IMR-90 (cell line): ENCODE results near the gene CAMSAP3. TPM values are rescaled to one million over a fixed set of nuclear protein-coding genes. Genes with fewer than 3 reads are reported as not detected.

Experiments used
- ATAC-seq: fragments of 200-7000 bp; cut with Tn5 transposase; 2 replicates; pipeline ENCODE4 v1.9.1; 2020; ENCODE audit warnings: low read depth, mild to moderate bottlenecking, moderate library complexity
- BruUV-seq: library from RNA; stranded (reverse); fragments of 400-500 nt; replicated peaks from 2 replicates; lab custom pipeline; 2021; lab: Mats Ljungman, UMichigan
- CTCF ChIA-PET: fragments of 300-600 bp; formaldehyde crosslinking; extraction: SDS; loops from one replicate; lab custom pipeline; 2021; ENCODE audit warnings: antibody characterized with exemption; lab: Yijun Ruan, JAX
- POLR2A ChIA-PET: fragments of 300-600 bp; sonication (Branson Sonifier 250); formaldehyde crosslinking; loops from one replicate; lab custom pipeline; 2022; ENCODE audit warnings: antibody characterized with exemption; ENCODE audit not compliant: unreplicated experiment; lab: Charles Lee
- DNase-seq: peaks from one replicate; pipeline ENCODE4 v3.0.0; 2013
- H2AFZ ChIP-seq: replicated peaks from 2 replicates; pipeline ENCODE3; 2013; ENCODE audit warnings: low read length, mild to moderate bottlenecking; ENCODE audit not compliant: poor library complexity
- H2AK5ac ChIP-seq: 2 replicates; pipeline ENCODE4 v1.6.1; 2013; ENCODE audit warnings: low read depth, low read length, inconsistent platforms
- H2AK9ac ChIP-seq: replicated peaks from 2 replicates; pipeline ENCODE3; 2013; ENCODE audit warnings: mild to moderate bottlenecking, low read depth, low read length, moderate library complexity; ENCODE audit not compliant: poor library complexity
- H2BK120ac ChIP-seq: 2 replicates; pipeline ENCODE4 v1.6.1; 2013; ENCODE audit warnings: low read depth, low read length, inconsistent platforms
- H2BK15ac ChIP-seq: 3 replicates; pipeline ENCODE4 v1.6.1; 2013; ENCODE audit warnings: low read depth, low read length, inconsistent platforms
- H2BK20ac ChIP-seq: 2 replicates; pipeline ENCODE4 v1.6.1; 2013; ENCODE audit warnings: low read depth, mild to moderate bottlenecking, inconsistent platforms, low read length, moderate library complexity
- H2BK5ac ChIP-seq: 2 replicates; pipeline ENCODE4 v1.6.1; 2013; ENCODE audit warnings: mild to moderate bottlenecking, low read depth, low read length, inconsistent platforms; ENCODE audit not compliant: poor library complexity, severe bottlenecking
- H3K14ac ChIP-seq: replicated peaks from 2 replicates; pipeline ENCODE4 v1.6.1; 2013; ENCODE audit warnings: low read depth, low read length, inconsistent platforms
- H3K18ac ChIP-seq: 2 replicates; pipeline ENCODE4 v1.6.1; 2013; ENCODE audit warnings: low read depth, low read length, control low read depth
- H3K23ac ChIP-seq: 2 replicates; pipeline ENCODE4 v1.6.1; 2013; ENCODE audit warnings: low read depth, low read length, inconsistent platforms
- H3K27ac ChIP-seq: 2 replicates; pipeline ENCODE4 v1.5.1; 2013; ENCODE audit warnings: mild to moderate bottlenecking, control low read depth, low read length; ENCODE audit not compliant: insufficient read depth
- H3K27me3 ChIP-seq: 2 replicates; pipeline ENCODE4 v1.6.1; 2013; ENCODE audit warnings: low read length; ENCODE audit not compliant: control insufficient read depth, insufficient read depth
- H3K36me3 ChIP-seq: 2 replicates; pipeline ENCODE4 v1.6.1; 2013; ENCODE audit warnings: low read length, mixed read lengths; ENCODE audit not compliant: control insufficient read depth, insufficient read depth
- H3K4ac ChIP-seq: 2 replicates; pipeline ENCODE4 v1.6.1; 2013; ENCODE audit warnings: low read depth, low read length, inconsistent platforms
- H3K4me1 ChIP-seq: 2 replicates; pipeline ENCODE4 v1.6.1; 2013; ENCODE audit warnings: low read length, mixed read lengths; ENCODE audit not compliant: control insufficient read depth, insufficient read depth
- H3K4me2 ChIP-seq: 2 replicates; pipeline ENCODE4 v1.6.1; 2013; ENCODE audit warnings: low read depth, mild to moderate bottlenecking, control low read depth, low read length, moderate library complexity
- H3K4me3 ChIP-seq: 2 replicates; pipeline ENCODE4 v1.5.1; 2013; ENCODE audit warnings: low read depth, mild to moderate bottlenecking, control low read depth, low read length, moderate library complexity; ENCODE audit not compliant: insufficient read depth
- H3K56ac ChIP-seq: 2 replicates; pipeline ENCODE4 v1.6.1; 2013; ENCODE audit warnings: low read length, inconsistent platforms; ENCODE audit not compliant: insufficient read depth; ENCODE audit errors: extremely low read depth
- H3K79me1 ChIP-seq, 2 experiments: 2 replicates each; pipeline ENCODE4 v1.6.1; 2013; ENCODE audit warnings: low read length in 2 of 2, inconsistent platforms in 1 of 2, low read depth in 1 of 2
- H3K9ac ChIP-seq: 2 replicates; pipeline ENCODE4 v1.6.1; 2013; ENCODE audit warnings: low read depth, low read length, control low read depth
- H3K9me1 ChIP-seq: 2 replicates; pipeline ENCODE4 v1.6.1; 2013; ENCODE audit warnings: low read length, inconsistent platforms; ENCODE audit not compliant: insufficient read depth
- H3K9me3 ChIP-seq: 2 replicates; pipeline ENCODE4 v1.6.1; 2013; ENCODE audit warnings: low read length; ENCODE audit not compliant: control insufficient read depth, insufficient read depth
- H4K20me1 ChIP-seq: 2 replicates; pipeline ENCODE4 v1.6.1; 2013; ENCODE audit warnings: low read length, inconsistent platforms; ENCODE audit not compliant: insufficient read depth
- H4K5ac ChIP-seq: 2 replicates; pipeline ENCODE4 v1.6.1; 2013; ENCODE audit warnings: mild to moderate bottlenecking, low read depth, low read length, control low read depth
- H4K8ac ChIP-seq, 2 experiments: 2 replicates each; pipeline ENCODE4 v1.6.1; 2013; ENCODE audit warnings: low read depth in 2 of 2, low read length in 2 of 2, control low read depth in 1 of 2, inconsistent platforms in 1 of 2
- H4K91ac ChIP-seq: 2 replicates; pipeline ENCODE4 v1.6.1; 2013; ENCODE audit warnings: low read depth, low read length, inconsistent platforms; ENCODE audit not compliant: insufficient read depth
- BHLHE40 ChIP-seq: fragments of 150-350 bp; IDR thresholded peaks from 2 replicates; pipeline ENCODE4 v1.6.1; 2016; ENCODE audit warnings: mild to moderate bottlenecking, low read depth, low read length
- CTCF ChIP-seq: conservative IDR thresholded peaks from 2 replicates; pipeline ENCODE4 v1.5.1; 2012; ENCODE audit warnings: mild to moderate bottlenecking, low read depth, low read length, improper control_type of control experiment
- MAZ ChIP-seq: IDR thresholded peaks from 2 replicates; pipeline ENCODE4 v1.6.1; 2012; ENCODE audit warnings: low read depth, mild to moderate bottlenecking, low read length, improper control_type of control experiment, moderate library complexity, borderline replicate concordance
- NFE2L2 ChIP-seq: fragments of 150-350 bp; IDR thresholded peaks from 2 replicates; pipeline ENCODE4 v1.6.1; 2016; ENCODE audit warnings: low read depth, mild to moderate bottlenecking, low read length
- POLR2A ChIP-seq: IDR thresholded peaks from 2 replicates; pipeline ENCODE4 v1.6.1; 2012; ENCODE audit warnings: mild to moderate bottlenecking, low read depth, low read length
- RAD21 ChIP-seq: IDR thresholded peaks from 2 replicates; pipeline ENCODE4 v1.6.1; 2012; ENCODE audit warnings: low read length, improper control_type of control experiment
- RFX5 ChIP-seq: IDR thresholded peaks from 2 replicates; pipeline ENCODE4 v1.8.0; 2012; ENCODE audit warnings: low read depth, mild to moderate bottlenecking, low read length, moderate library complexity
- SMC3 ChIP-seq: fragments of 150-350 bp; IDR thresholded peaks from 2 replicates; pipeline ENCODE4 v1.6.1; 2016; ENCODE audit warnings: low read depth, mild to moderate bottlenecking, antibody characterized with exemption, low read length, moderate library complexity
- USF2 ChIP-seq: fragments of 150-350 bp; IDR thresholded peaks from 2 replicates; pipeline ENCODE4 v1.6.1; 2017; ENCODE audit warnings: mild to moderate bottlenecking, antibody characterized with exemption, low read length, low read depth
- WGBS, 2 experiments: methylation state at CpG; one replicate each; pipeline versions ENCODE4 v1.1.5 to v1.1.7; 2013; ENCODE audit warnings: missing lambda C conversion rate in 2 of 2; ENCODE audit not compliant: insufficient read length in 1 of 2; ENCODE audit errors: extremely low coverage in 2 of 2; 5-methylcytosine and 5-hydroxymethylcytosine counted together
- dilution Hi-C: fragments of 300-500 bp; cut with HindIII; formaldehyde crosslinking; loops from one replicate; pipeline ENCODE4 v1.14.3; 2018; ENCODE audit warnings: low sequenced_read_pairs; ENCODE audit not compliant: unreplicated experiment
- in situ Hi-C: fragments of 300-500 bp; cut with MboI; formaldehyde crosslinking; loops from 3 replicates; pipeline ENCODE4 v1.14.3; 2019; ENCODE audit warnings: low sequenced_read_pairs, inconsistent platforms, mixed read lengths
- intact Hi-C: fragments of 100-400 bp; cut with micrococcal nuclease; formaldehyde crosslinking; loops from 2 replicates; pipeline ENCODE4 v1.10.0; 2022
- polyA plus RNA-seq, 3 experiments: library from polyadenylated mRNA; depleted of rRNA; stranded (reverse); fragments of >200 nt; gene quantifications; 2 replicates each; pipeline ENCODE4 v1.2.3, GENCODE V29; 2012; ENCODE audit warnings: low replicate concordance in 1 of 3
- total RNA-seq: library from RNA; depleted of rRNA; stranded (reverse); fragments of >200 nt; gene quantifications from 2 replicates; pipeline ENCODE4 v1.2.3, GENCODE V29; 2012
- TF ChIP-seq, protein P1 (sequence below): fragments of 150-350 bp; IDR thresholded peaks from 2 replicates; pipeline ENCODE4 v1.6.1; 2016; ENCODE audit warnings: low read depth, mild to moderate bottlenecking, low read length, moderate library complexity, borderline replicate concordance

Gene CAMSAP3
- total and polyA plus RNA-seq, 2 of the 4 experiments (the other 2 are of a cell fraction): not detected

GRCh38 chr19:7647156-7647555 lies 51.5 kb downstream of the CAMSAP3 start:
- ATAC-seq (no peak), DNase-seq (no peak)
- WGBS, 2 experiments: 90% methylated on average over 22 of the region's 26 CpGs; no CpG with 5 or more reads in 1 of the 2 experiments
- Histone ChIP-seq H3K9me3 (no peaks in the 10 kb centered on the region), H2BK120ac (no peak overlapping the region), H3K4me3 (no peak overlapping the region), H3K79me1 (no peaks in the 10 kb centered on the region), H3K18ac (no peak overlapping the region), H3K36me3 (no peaks in the 10 kb centered on the region), H4K20me1 (no peaks in the 10 kb centered on the region), H4K5ac (no peak overlapping the region), H2BK20ac (no peak overlapping the region), H3K4me1 (no peaks in the 10 kb centered on the region), H4K8ac (no peak overlapping the region), H3K9me1 (no peaks in the 10 kb centered on the region), H3K14ac (no peak overlapping the region), H2AFZ (no peak overlapping the region), H3K27me3 (peaks cover 7% of the 10 kb centered on the region; the same call in 1 of the 2 replicates), H3K4ac (no peak overlapping the region), H2AK9ac (no peak overlapping the region), H4K91ac (no peak overlapping the region), H3K23ac (no peak overlapping the region), H3K9ac (no peak overlapping the region), H2BK15ac (no peak overlapping the region), H3K27ac (no peak overlapping the region), H2AK5ac (no peak overlapping the region), H2BK5ac (no peak overlapping the region), H3K56ac (no peak overlapping the region), H3K4me2 (no peak overlapping the region)
- no TSS peak for BruUV-seq
- in situ Hi-C loops (no loop called here), intact Hi-C loops (no loop called here), dilution Hi-C loops (no loop called here)
- TF ChIP-seq, protein P1, sequence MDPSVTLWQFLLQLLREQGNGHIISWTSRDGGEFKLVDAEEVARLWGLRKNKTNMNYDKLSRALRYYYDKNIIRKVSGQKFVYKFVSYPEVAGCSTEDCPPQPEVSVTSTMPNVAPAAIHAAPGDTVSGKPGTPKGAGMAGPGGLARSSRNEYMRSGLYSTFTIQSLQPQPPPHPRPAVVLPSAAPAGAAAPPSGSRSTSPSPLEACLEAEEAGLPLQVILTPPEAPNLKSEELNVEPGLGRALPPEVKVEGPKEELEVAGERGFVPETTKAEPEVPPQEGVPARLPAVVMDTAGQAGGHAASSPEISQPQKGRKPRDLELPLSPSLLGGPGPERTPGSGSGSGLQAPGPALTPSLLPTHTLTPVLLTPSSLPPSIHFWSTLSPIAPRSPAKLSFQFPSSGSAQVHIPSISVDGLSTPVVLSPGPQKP: no peak
- TF ChIP-seq BHLHE40 (no peak), RAD21 (no peak), POLR2A (no peak), CTCF (no peak), USF2 (no peak), NFE2L2 (no peak), SMC3 (no peak), RFX5 (no peak), MAZ (no peak)
- CTCF ChIA-PET: no interaction called here
- POLR2A ChIA-PET: no interaction called here
